ENCODE data around the gene RAP1GAP2.
A peak's percentile ranks its signal among the peaks of the same experiment; 100 is the strongest.
"Not testable (repeated sequence)": the region's sequence is repeated elsewhere in the genome, so short reads cannot be mapped to it uniquely, and the experiment has no call there.

RAP1GAP2 gene

DNA sequence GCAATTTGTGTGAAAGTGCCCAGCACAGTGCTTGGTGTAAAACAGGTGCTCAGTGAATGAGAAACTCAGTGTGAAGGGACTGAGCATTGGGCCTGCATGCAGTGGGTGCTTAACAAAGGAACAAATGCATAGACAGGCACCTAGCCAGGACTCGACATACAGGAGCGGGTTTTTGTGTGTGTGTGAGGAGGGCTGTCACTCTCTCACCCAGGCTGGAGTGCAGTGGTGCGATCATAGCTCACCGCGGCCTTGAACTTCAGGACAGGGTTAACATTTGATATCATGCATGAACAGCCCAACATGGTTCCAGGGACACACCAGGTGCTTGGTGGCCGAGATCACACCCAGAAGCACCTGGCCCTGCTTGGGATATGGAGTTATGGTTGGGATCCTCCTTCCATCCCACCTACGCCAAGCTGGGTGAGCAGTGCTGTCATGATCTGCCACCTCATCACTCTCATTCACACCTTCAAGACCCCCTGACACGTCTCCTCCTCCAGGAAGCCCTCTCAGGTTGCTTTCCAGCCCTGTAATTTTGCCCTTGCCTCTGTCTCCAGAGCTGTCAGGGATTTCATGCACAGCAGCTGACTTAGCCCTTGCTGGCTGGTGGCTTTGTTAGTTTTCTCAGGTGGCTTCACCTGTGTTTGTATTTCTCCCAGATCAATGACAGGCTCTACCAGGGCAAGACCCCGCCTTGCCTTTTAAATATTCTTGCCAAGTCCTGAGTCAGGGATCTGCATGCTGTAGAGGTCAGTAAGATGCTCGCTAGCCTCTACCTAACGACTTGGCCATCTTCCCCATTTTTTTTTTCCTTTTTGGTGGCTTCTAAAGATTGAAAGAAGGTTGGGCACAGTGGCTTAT lies 200.8 kb downstream of the RAP1GAP2 start:
- TF ChIP-seq, protein P1, sequence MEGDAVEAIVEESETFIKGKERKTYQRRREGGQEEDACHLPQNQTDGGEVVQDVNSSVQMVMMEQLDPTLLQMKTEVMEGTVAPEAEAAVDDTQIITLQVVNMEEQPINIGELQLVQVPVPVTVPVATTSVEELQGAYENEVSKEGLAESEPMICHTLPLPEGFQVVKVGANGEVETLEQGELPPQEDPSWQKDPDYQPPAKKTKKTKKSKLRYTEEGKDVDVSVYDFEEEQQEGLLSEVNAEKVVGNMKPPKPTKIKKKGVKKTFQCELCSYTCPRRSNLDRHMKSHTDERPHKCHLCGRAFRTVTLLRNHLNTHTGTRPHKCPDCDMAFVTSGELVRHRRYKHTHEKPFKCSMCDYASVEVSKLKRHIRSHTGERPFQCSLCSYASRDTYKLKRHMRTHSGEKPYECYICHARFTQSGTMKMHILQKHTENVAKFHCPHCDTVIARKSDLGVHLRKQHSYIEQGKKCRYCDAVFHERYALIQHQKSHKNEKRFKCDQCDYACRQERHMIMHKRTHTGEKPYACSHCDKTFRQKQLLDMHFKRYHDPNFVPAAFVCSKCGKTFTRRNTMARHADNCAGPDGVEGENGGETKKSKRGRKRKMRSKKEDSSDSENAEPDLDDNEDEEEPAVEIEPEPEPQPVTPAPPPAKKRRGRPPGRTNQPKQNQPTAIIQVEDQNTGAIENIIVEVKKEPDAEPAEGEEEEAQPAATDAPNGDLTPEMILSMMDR (IDR thresholded peaks at IDR 0.05; ENCODE audit: extremely low read depth, missing control alignments), result no peak
- no peak for DNase-seq (ENCODE audit: low spot score)

DNA sequence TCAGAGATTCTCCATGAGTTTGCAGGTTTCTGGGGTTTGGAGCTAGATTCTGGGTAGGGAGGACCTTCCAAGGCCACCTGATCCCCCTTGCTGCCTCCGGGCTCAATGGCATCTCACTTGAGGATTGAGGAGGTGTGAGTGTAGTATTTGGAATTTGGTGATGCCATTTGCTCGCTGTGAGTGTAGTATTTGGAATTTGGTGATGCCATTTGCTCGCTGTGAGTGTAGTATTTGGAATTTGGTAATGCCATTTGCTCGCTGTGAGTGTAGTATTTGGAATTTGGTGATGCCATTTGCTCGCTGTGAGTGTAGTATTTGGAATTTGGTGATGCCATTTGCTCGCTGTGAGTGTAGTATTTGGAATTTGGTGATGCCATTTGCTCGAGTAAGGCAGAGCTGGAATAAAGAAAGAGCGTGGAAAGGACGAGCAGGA lies 202.2 kb downstream of the RAP1GAP2 start:
- DNase-seq (ENCODE audit: low spot score), result not testable (repeated sequence)

DNA sequence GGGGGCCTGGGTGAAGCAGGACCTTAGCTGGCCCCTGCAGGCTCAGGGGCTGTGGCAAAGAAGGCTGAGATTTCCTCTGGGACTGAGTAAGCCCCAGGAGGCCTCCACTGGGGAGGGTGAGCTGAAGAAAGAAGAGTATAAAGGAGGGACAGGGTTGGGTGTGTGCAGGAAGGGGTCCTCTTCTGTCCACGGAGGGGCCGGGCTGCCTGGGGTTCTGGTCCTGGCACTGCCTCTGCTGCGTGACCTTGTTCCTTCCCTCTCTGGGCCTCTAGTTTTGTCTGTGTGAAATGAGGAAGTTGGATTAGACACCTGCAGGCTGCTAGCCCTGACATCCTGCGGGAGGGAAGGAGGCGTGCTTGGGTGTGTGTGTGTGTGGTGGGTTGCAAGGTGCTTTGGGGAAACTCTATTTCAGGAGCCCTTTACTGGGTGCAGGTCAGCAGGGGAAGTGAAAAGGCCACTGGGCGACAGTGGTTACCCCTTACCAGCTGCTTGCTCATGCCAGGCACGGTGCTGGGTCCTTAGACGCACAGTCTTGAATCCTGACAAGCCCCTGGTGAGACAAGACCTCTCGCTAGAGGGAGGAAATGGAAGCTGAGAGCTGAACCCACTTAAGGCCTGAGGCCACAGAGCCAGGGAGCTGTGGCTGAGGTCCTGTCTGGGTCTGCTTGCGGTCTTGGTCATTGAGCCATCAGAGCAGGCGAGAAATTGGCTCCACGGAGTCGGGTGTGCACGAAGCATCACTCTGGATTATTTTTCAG lies 206.5 kb downstream of the RAP1GAP2 start:
- DNase-seq (ENCODE audit: low spot score), result peak; percentile 67
- TF ChIP-seq, protein P1 (IDR thresholded peaks at IDR 0.05; ENCODE audit: extremely low read depth, missing control alignments), result no peak

DNA sequence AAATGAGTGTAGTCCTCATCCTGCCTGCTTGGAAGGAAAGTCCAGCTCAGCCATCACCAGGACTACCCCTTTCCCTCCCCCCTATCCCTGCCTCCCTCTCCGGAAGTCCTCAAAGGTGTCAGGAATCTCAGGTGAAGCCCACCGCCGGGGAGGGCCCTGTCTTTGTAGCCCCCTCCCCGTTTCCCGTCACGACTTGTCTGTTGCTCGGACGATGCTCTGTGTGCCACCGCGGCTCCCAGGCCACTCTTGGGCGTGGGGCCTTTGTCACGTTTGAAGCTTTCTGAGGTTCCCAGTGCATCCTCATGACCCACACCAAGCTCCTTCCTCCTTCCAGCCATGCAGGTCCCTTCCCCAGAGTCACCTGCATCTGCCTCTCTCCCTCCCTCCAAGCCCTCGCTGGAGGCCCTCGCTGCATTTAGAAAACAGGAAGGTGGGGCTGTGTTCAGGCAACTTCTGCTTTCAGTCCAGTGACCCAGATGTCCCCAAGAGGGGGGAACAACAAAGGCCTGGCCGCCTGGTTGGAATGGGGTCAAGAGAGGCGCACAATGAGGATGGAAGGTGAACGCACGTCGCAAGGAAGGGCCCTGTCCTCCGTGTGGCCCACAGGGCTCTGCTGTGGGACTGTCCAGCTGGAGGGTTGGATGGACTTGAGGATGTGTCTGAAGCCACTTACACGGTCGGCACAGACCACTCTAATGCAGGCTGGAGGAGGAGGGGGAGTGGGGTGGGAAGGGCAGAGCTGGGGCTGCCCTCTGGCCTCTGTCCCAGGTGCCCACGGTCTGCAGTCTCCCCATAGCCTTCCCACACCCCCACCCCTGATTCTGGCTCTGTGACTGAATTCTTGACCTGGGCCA lies 207.3 kb downstream of the RAP1GAP2 start:
- peak; percentile 57 for DNase-seq (ENCODE audit: low spot score)
- TF ChIP-seq, protein P1 (IDR thresholded peaks at IDR 0.05; ENCODE audit: extremely low read depth, missing control alignments), result no peak

DNA sequence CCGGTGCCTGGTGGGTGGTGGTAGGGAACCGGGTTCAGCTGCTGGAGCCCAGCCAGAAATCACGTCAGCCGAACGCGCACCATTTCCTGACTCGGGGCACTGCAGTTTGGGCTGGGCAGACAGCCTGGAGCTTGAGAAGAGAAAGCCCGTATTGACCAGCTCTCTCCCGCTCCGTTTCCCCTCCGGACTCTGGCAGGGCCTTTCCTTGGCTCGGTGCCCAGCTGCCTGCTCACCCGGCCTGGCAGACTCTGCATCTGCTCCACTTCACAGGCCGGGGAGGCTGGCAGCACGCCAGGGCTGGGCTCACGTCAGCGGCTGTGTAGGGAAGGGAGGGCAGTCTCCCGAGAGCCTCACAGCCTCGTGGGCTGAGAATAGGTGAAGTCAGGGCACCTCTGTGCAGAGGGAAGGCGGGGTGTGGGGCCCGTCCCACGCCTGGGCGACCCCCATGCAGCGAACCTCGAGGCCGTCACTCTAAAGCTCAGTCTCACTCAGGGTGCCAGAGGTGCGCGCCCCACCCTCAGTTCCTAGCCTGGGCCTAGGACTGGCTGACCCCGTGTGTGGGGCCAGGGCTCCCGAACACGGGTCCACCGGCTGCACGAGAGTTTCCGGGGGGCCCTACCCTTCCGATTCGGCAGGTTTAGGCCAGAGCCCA lies 208.0 kb downstream of the RAP1GAP2 start:
- TF ChIP-seq, protein P1 (IDR thresholded peaks at IDR 0.05; ENCODE audit: extremely low read depth, missing control alignments), result no peak

DNA sequence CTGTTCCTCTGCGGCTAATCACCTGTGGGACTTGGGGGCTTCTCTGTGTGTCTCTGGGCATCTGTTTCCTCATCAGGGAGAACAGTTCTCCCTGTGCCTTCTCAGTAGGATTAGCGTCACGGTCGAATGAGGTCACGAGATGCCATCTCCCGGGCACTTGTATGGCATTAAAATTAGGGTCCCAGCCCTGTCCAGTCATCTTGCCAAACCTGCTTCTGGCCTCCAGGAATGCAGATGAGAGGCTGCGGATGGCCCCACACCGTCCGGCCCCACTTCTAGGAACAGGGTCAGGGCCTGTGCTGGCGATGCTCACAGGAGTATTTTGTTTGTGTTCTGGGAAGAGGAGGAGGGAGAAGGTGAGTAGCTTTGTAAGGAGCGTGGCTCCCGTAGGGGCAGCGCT lies 208.7 kb downstream of the RAP1GAP2 start:
- DNase-seq (ENCODE audit: low spot score), result no peak
- TF ChIP-seq, protein P1 (IDR thresholded peaks at IDR 0.05; ENCODE audit: extremely low read depth, missing control alignments), result no peak

More for the DNA sequence above, 208.0 kb downstream of the RAP1GAP2 start:
- peak; percentile 24 for DNase-seq (ENCODE audit: low spot score)

DNA sequence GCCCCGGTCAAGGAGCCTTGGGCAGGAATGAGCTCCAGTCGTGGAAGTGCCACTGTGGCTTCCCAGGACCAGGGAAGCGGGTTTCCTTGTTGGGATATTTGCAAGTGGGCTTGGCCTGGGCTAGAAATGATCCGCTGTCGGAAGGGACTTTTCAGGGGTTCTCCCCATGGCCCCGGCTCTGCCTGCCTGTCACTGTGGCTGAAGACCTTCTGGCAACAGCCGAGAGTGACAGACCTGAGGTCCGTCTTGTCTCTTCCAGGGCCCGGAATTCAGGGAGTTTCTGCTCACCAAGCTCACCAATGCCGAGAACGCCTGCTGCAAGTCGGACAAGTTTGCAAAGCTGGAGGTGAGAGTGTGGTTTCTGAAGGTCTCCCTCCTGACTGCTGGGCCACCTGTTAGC lies 209.5 kb downstream of the RAP1GAP2 start:
- TF ChIP-seq, protein P1 (IDR thresholded peaks at IDR 0.05; ENCODE audit: extremely low read depth, missing control alignments), result no peak
- DNase-seq (ENCODE audit: low spot score), result no peak
